Left hindlimb (tissue), 1 donor: ENCODE results near the gene SPPL2C.

ENCODE experiments used
- DNase-seq: peaks from one replicate; pipeline ENCODE4 v3.0.0-alpha.2; 2018

The SPPL2C gene

DNA sequence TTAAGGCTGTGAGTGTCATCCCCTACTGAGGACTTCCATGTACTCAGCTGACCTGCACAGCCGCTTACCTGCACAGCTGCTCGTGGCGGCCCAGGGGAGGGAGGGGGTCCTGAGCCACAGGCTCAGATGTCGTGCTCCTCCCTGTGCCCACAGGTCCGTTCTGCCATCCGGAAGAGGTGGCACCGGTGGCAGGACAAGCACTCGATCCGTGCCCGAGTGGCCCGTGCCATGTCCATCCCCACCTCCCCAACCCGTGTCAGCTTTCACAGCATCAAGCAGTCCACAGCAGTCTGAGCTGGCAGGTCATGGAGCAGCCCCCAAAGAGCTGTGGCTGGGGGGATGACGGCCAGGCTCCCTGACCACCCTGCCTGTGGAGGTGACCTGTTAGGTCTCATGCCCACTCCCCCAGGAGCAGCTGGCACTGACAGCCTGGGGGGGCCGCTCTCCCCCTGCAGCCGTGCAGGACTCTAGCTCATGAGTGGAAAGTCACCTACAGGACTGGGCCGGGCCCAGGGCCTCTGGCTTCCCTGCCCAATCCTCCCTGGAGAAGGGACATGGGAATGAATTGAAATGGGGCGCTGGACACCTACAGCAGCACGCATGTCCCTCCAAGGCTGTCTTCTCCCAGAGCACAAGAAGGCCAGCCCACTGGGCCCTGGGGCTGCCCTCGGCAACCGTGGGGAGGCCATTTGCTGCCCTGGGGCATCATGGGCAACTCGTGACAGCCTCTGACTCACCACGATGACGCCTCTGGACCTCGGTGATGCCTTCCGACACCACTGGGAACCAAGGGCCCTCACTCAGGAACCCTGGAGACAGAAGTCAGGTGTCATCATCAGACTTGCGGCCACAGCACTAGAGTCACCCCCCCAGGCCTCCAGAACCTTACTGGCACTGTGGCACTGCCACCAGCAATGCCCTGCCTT, 9.9 kb upstream of the SPPL2C start:
- DNase-seq, result no peak

DNA sequence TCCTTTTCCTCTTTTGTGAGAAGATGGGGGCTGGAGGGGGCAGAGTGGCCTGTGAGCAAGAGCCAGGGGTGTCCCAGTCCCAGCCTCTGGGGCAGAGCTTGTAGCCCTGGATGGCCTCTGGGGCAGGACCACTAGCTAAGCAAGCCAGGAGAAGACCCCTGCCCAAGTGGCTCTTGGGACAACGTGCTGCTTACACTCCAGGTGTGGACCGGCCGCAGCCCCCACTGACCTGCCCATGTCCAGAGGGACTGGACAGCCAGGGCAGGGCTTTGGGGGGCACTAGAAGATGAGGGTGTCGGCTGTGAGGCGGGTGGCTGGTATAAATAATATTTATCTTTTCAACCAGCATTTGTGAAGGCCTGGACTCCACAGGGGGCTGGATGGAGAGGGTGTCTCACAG, 9.2 kb upstream of the SPPL2C start:
- DNase-seq, result no peak

DNA sequence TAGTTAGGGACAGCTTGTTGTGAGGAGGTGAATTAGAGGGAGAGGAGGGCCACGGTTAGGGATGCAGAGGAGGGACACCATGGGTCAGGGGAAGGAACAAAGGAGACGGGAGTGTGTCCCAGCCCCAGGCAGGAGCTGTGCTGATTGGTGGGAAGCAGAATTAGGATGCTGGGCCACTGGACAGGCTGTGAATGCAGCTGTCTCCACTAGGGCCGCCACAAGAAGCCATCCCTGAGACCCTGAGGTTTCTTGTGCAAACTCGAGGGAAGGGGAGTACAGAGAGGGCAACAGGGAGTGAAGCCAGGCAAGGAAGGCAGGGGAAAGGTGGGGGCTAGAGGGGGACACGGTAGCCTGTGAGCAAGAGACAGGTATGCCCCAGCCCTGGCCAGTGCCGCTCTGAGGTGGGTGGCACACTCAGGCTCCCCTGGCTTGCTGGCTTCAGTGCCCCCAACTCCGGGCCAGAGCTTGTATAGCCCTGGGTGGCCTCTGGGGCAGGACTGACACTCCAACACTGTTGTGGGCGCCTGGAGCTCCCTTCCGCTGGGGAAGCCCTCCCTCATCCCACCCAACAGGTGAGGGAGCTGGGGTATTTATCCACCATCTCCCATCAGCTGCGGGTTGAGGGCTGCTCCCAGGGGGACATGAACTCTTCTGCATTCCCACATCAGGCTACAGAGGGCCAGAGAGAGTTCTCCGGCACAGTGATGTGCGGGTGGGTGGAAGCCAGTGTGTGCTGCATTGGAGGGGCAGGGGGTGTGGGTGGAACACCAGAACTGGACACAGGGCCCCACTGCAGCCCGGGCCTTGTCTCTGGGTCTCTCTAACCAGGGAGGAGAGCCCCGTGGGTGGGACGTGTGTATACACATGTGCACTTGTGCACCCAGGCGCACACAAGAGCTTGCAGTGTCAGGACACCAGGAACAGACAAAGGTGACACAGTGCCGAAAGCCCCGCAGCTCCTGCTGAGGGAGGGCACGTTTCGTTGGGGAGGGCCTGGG, 8.3 kb upstream of the SPPL2C start:
- DNase-seq, result no peak

DNA sequence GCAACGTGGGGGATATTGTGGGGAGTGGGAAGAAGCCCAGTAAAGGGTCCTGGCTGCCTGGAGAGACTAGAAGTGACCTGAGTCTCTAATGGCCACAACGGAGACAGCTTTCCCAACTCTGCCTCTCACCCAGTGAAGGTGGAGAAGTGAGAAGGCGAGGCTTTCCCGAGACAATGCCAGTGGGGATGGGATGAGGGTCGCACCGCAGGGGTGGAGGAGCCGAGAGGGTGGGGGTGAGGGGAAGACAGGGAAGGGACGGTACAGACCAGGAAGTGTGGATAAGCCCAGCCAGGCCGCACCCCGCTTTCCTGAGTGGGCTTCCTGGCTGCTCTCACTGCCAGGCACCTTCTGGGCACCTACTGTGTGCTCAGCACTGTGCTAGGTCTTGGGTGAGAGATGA, 7.5 kb upstream of the SPPL2C start:
- no peak for DNase-seq

DNA sequence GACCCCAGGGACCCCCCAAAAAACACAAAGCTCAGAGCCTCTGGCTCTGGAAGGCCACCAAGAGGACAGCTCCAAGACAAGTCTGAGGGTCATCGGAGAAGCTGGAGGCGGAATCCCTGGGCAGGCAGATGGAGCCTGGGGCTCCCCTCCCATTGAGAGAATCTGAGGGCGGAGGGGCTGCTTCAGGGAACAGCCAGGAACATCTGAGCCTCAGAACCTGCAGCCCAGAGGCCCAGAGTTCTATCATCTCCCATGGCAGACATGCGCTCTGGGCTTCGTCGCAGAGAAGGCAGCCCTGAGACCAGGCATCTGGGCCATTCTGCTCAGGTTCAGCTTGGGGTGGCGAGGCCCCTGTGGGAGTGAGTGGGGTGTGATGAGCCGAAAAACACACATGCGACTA, 7.1 kb upstream of the SPPL2C start:
- no peak for DNase-seq

DNA sequence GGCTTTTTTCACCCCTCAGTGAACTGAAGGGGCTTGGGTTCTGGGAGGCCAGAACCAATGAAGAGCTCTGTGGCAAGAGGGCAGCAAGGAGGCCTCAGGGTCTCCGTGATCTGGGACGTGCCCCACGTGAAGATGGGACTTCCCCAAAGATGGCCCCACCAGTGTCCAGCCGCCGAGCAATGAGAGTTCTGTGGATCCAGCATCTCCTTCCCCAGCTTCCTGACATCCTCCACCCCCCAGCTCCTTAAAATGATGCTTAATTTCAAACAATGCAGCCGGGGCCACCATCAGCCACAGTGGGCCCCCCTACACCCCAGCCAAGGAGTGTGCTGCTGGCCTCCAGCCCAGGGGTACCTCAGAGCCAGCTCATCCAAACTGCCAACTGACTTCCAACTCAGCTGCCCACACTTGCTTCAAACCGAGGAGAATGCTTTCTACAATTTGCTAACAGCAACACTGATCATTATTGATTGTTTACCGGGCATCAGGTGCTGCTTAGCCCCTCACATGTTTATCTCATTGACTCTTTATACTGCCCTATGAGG, 5.9 kb upstream of the SPPL2C start:
- no peak for DNase-seq

DNA sequence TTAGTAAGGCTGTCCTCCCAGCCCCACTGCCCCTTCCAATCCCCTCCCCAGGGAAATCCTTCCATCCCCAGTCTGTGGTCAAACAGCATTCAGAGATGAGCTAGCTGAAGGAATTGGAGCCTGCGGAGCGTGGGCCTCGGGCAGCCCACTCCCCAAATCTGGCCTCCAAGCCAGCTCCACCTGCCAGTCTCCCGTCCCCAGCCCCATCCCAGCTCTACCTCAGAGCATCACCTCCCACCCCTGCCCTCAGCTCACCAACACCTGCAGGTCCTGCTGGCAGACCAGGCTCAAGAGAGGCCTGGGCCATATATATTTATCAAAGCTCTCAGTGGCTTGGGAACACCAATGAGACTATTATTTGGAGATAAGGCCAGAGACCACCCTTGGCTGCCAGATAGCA, 5.2 kb upstream of the SPPL2C start:
- no peak for DNase-seq

DNA sequence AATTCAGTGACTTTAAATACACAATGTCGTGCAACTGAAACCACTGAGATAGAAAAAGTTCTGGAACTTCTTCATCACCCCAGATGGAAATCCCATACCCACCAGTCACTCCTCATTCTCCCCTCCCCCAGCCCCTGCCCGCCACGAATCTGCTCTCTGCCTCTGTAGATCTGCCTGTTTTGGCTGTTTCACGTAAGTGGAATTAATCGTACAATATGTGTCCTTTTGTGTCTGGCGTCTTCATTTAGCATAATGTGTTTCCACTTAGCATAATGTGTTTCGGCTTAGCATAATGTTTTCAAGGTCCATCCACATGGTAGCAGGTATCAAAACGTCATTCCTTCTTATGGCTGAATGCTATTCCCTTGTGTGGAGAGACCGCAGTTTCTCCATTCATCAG, 3.5 kb upstream of the SPPL2C start:
- no peak for DNase-seq

DNA sequence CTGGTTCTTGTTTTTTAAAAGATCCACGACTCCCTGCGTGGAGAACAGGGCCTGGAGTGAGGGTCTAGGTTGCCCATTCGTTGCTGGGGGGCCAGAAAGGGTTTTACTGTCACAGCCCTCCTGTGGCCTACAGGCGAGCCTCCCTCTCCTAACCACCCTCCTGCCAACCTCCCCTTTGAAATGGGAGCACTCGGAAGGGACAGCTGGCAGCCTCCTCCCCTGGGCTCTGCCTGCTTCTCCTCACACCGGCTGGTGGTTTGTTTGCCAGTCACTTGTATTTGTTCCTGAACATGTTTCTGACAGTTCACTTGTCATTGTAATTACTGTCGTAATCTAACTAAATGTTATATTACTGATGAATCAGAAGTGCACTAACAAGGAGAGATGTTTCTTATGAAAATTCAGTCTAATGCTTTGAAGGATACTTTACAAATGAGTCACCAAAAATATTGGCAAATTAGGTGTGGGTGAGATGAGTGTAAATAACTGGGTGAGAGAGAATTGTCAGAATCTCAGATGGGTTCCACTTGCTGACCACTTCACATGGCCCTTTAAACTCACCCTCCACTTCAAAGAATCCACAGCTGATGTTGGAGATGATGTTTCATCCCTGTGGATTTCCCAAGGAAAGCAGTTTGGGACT, 2.7 kb upstream of the SPPL2C start:
- DNase-seq, result no peak

DNA sequence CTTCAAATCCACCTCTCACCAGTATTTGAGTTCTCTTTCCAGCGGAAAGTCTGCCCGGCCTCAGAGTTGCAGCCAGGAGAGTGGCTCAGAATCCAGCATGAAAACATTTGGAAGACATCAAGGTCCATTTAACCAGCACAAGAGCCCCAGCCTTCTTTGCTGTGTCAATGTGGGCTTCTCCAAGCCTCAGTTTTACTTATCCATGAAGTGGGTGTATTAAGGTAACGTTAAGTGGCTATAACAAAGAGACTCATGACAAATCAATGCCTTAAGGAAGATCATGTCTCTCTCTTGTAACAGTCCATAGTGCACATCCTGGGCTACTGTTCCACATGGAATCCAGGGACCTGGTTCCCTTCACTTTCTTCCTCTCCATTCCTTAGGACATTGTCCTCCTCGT, 959 bp upstream of the SPPL2C start:
- DNase-seq, result no peak

DNA sequence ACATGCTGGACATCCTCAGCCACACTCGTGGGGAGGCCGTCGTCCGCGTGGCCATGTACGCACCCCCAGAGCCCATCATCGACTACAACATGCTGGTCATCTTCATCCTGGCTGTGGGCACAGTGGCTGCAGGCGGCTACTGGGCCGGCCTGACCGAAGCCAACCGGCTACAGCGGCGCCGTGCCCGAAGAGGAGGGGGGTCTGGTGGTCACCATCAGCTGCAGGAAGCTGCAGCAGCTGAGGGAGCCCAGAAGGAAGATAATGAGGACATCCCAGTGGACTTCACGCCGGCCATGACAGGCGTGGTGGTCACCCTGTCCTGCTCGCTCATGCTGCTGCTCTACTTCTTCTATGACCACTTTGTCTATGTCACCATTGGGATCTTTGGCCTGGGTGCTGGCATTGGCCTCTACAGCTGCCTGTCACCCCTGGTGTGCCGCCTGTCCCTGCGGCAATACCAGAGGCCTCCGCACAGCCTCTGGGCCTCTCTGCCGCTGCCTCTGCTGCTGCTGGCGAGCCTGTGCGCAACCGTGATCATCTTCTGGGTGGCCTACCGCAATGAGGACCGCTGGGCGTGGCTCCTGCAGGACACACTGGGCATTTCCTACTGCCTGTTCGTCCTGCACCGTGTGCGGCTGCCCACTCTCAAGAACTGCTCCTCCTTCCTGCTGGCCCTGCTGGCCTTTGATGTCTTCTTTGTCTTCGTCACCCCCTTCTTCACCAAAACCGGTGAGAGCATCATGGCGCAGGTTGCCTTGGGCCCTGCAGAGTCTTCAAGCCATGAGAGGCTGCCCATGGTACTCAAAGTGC, 900 bp downstream of the SPPL2C start:
- DNase-seq, result no peak

DNA sequence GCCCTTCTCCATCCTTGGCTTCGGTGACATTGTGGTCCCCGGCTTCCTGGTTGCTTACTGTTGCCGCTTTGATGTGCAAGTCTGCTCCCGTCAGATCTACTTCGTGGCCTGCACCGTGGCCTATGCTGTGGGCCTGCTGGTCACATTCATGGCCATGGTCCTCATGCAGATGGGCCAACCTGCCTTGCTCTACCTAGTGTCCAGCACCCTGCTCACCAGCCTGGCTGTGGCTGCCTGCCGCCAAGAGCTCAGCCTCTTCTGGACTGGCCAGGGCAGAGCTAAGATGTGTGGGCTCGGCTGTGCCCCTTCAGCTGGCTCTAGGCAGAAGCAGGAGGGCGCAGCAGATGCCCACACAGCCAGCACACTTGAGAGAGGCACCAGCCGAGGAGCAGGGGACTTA, 1.5 kb downstream of the SPPL2C start:
- DNase-seq, result no peak

DNA sequence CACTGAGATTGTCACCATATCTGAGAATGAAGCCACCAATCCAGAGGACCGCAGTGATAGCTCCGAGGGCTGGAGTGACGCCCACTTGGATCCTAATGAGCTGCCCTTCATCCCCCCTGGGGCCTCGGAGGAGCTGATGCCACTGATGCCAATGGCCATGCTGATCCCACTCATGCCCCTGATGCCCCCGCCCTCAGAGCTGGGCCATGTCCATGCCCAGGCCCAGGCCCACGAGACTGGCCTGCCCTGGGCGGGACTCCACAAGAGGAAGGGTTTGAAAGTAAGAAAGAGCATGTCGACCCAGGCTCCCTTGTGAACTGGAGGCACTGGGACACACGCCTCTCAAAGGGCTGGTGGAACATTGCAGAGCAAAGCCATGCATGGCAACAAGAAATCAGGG, 2.0 kb downstream of the SPPL2C start:
- no peak for DNase-seq

DNA sequence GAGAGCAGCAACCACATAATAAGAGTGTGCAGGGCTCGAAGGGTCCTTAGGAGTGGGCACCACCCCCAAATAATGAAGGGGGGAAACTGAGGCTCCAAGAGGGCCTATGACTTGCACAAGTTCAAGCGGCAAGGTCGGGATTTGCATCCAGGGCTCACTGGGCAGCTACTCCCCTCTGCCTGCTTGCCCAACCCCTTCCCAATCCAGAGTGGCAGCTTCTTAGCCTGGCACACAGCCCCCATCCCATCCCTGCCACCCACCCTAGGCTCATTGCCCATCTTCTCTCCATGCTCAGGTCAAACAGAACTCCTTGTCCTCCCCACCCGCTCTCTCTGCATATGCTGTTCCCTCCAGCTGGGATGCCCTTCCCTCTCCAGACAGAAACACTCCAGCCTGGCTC, 2.4 kb downstream of the SPPL2C start:
- no peak for DNase-seq

DNA sequence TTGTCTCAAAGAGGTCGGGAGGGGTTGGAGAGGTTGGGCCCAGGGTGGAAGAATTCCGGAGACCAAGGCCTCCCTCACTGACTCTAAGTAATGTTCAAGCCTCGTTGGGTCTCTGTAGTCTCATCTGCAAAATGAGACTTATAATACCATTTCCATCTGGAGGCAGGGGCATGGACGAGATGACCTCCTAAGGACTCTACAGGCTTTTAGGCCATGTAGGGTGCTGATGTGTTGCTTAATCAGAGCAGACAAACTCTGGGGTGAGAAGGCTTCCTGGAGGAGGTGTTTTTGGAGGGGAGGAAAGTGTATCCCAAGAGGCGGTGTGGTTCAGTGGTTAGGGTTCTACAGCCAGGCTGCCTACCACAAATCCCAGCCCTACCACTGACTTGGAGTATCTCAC, 3.1 kb downstream of the SPPL2C start:
- DNase-seq, result no peak

DNA sequence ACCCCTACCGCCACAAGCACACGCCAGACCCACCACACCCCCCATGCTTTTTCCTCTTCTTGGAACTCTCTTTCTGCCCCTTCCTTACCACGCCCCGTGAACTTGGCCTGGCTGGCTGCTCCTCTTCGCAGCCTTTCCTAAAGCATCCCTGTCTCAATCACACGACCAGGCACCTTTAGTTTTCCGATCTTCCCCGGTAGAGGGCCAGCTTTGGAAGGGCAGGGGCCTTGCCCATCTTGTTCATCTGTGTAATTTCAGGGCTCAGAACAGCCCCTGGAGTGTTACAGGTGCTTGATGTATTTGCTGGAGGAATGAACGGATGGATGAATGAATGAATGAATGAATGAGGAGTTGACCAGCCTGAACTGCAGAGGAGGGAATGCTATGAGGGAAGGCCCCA, 3.7 kb downstream of the SPPL2C start:
- DNase-seq, result no peak

DNA sequence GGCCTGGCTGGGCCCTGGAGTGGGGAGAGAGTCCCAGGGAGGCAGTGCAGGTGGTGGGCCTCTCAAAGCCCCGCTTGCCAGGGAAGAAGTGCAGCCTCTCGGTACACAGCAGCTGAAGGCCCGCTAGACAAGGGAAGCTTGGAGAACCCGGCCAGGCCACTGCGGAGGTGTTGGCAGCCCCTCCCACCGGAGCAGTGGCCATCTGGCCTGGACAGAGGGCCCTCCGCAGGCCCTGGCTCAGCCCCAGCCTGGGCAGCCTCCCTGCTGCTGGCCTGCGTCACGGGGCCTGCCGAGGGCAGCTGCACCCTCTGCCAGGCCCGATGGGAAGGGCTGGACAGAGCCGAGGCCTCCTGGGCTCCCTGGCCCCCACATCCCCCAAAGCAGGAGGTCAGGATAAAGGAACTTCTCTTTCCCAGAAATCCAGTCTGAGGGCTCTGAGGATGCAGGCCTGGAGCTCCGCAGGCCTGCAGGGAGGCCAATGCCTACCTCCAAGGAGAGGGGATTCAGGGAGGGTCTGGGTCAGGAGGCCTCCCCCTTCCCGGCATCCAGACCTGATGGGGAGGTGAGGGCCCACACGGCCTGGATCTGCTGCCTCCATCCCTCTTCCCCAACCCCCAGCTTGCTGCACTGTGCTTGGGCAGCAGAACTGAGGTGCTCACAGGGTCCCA, 4.3 kb downstream of the SPPL2C start:
- no peak for DNase-seq

DNA sequence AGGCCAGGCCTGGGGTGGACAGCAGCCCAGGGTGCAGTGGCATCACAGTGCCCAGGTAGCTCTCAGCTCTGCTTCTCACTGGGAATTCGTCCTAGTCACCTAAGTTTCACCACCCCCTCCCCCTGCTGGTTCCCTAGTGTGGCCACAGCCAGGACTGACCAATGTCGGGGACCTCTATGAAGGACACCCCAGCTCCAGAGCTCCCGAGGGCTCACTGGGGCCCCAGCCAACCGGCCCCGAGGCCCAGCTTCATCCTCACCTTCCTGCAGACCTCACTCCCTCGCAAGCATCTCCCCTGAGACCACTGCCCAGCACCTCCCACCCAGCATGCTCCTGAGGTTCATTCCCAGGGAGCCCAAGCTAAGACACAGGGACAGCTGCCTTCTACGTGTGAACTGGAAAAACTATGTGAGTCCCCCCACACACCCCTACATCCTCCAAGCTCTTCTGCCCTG, 4.9 kb downstream of the SPPL2C start:
- DNase-seq, result no peak

DNA sequence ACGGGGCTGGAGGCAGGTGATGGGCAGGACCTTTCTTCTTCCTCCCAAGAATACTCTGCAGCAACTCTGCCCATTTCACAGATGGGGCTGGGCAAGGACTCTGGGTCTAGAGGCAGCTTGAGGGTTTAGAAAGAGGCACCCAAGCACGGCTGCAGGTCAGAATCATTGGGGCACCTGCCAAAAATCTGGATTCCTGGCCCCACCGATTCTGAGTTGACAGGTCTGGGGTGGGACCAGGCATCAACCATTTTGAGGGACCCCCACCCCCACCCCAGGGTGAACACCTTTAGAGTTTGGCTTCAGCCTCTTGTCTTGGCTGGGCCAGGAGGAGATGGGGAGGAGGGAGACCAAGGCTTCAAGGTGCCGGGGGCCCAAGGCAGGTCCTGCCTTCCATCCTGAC, 5.3 kb downstream of the SPPL2C start:
- DNase-seq, result no peak

DNA sequence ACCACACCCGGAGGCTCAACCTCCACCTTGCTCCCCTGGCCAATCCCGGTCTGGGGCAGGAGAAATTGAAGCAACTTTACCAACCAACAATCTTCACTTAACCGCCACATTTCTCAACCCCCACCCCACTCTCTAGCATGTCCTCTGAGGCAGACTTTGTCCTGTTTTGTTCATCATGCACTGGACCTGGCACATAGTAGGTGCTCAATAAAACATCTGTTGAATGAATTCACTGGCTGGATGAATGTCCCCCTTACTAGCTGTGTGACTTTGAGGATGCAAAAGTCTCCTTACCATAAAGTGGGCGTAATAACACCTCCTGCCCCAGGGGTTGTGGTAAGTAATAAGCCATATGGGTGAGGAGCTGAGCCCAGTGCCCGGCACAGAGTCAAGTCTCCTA, 5.8 kb downstream of the SPPL2C start:
- DNase-seq, result no peak

DNA sequence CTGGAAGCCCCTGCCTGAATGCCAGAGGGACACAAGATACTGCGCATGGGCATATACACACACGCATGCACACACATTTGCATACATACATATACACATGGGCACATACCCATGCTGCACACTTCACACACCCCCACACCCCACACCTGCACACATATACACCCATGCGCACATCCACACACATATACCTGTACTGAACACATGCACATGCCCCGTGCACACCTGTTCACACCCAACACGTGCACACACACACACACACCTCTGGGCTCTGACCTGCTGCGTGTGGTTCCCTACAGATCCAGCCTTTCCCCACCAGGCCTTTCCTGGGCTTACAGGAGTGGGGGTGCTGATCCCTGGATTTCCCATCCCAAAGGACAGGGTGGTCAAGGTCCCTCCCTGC, 6.3 kb downstream of the SPPL2C start:
- DNase-seq, result no peak
